Tibial artery (tissue), 4 donors: ENCODE measurements around the gene GFI1B.

Experiments used
- DNase-seq, 2 donors: peaks; one replicate each; pipeline ENCODE4 v3.0.0-alpha.2; 2019
- H3K27ac ChIP-seq, 2 donors: fragments of 200-600 bp; sonication (generic) in 1 of 2; 1 replicate in 1 of 2; 2 replicates in 1 of 2; pipeline ENCODE4 v1.5.1; 2018 to 2019; ENCODE audit warnings: mild to moderate bottlenecking in 1 of 2
- H3K27me3 ChIP-seq, 2 donors: fragments of 200-600 bp; sonication (generic) in 1 of 2; one replicate each; pipeline versions ENCODE4 v1.5.1 to v1.6.0; 2016 to 2019
- H3K36me3 ChIP-seq, 3 donors: fragments of 200-600 bp; sonication (generic) in 2 of 3; one replicate each; pipeline ENCODE4 v1.5.1; 2016 to 2019; ENCODE audit warnings: mild to moderate bottlenecking in 2 of 3
- H3K4me1 ChIP-seq, 4 donors: fragments of 200-600 bp; sonication (generic) in 2 of 4; 1 replicate in 3 of 4; 2 replicates in 1 of 4; pipeline ENCODE4 v1.5.1; 2016 to 2019
- H3K4me3 ChIP-seq, 2 donors: fragments of 200-600 bp; sonication (generic) in 1 of 2; 1 replicate in 1 of 2; 2 replicates in 1 of 2; pipeline ENCODE4 v1.5.1; 2018 to 2019; ENCODE audit warnings: mild to moderate bottlenecking in 2 of 2
- H3K9me3 ChIP-seq, 3 donors: fragments of 200-600 bp; sonication (generic) in 1 of 3; one replicate each; pipeline ENCODE4 v1.5.1; 2016 to 2019
- CTCF ChIP-seq, 2 experiments: fragments of 200-600 bp in 1 of 2; fragments of 450-650 bp in 1 of 2; IDR thresholded peaks; one replicate each; pipeline ENCODE4 v1.5.1; 2017 to 2019; ENCODE audit warnings: antibody characterized with exemption in 2 of 2, mild to moderate bottlenecking in 1 of 2, moderate library complexity in 1 of 2
- intact Hi-C: fragments of 100-400 bp; cut with DNase I; formaldehyde crosslinking; loops from one replicate; pipeline ENCODE4 v1.15.0; 2023; ENCODE audit warnings: low total_unique reads

Gene GFI1B

GRCh38 chr9:132978451-132979131 lies at the start of gene GFI1B:
Gene GFI1B (plus strand): TSS chr9:132978694. CDS start chr9:132986679, 7,985 bp downstream.
- Histone ChIP-seq H3K36me3 (no peaks in the 10 kb centered on the region), H3K4me3 (no peak within 1 kb of the TSS), H3K27me3 (peaks cover 0 to 69% of the 10 kb centered on the region in 2 donors), H3K4me1 (no peaks in the 10 kb centered on the region), H3K9me3 (no peaks in the 10 kb centered on the region), H3K27ac (no peak within 1 kb of the TSS)
- TF ChIP-seq CTCF (IDR thresholded peaks at IDR 0.05), result no peak
- DNase-seq, result no peak
- intact Hi-C loops, result no loop called here

GRCh38 chr9:132931178-132931735 lies 47.2 kb upstream of the GFI1B start:
- Histone ChIP-seq H3K4me3 (no peak overlapping the region), H3K36me3 (peaks cover 26 to 69% (median 53%) of the 10 kb centered on the region in 3 donors)
- intact Hi-C loops, result no loop called here

GRCh38 chr9:132935026-132935425 lies 43.5 kb upstream of the GFI1B start:
- peaks cover 0 to 34% (median 18%) of the 10 kb centered on the region in 3 donors for H3K36me3 ChIP-seq
- H3K4me3 ChIP-seq, result no peak overlapping the region
- no peak for TF ChIP-seq CTCF (IDR thresholded peaks at IDR 0.05)
- H3K27me3 ChIP-seq, result no peaks in the 10 kb centered on the region
- no peaks in the 10 kb centered on the region for H3K4me1 ChIP-seq
- DNase-seq, result no peak
- intact Hi-C loops, result no loop called here
- H3K27ac ChIP-seq, result no peak overlapping the region
- H3K9me3 ChIP-seq, result no peaks in the 10 kb centered on the region

More at GRCh38 chr9:132931178-132931735, 47.2 kb upstream of the GFI1B start:
- H3K27me3 ChIP-seq, result no peaks in the 10 kb centered on the region
- H3K4me1 ChIP-seq, result no peaks in the 10 kb centered on the region
- H3K9me3 ChIP-seq, result no peaks in the 10 kb centered on the region
- TF ChIP-seq CTCF (IDR thresholded peaks at IDR 0.05), result no peak
- H3K27ac ChIP-seq, result no peak overlapping the region
- DNase-seq, result no peak

- no peaks in the 10 kb centered on the region for H3K27me3 ChIP-seq
- no peak overlapping the region for H3K4me3 ChIP-seq
- TF ChIP-seq CTCF (IDR thresholded peaks at IDR 0.05), result no peak
- intact Hi-C loops, result no loop called here
- H3K4me1 ChIP-seq, result peaks cover 0 to 3% (median 0%) of the 10 kb centered on the region in 4 donors
- H3K27ac ChIP-seq, result no peak overlapping the region
- no peaks in the 10 kb centered on the region for H3K9me3 ChIP-seq
- DNase-seq, result no peak
- peaks cover 0 to 22% (median 11%) of the 10 kb centered on the region in 3 donors for H3K36me3 ChIP-seq
These were observed 41.0 kb upstream of the GFI1B start for GRCh38 chr9:132937463-132937901.

- no peak for DNase-seq
- peaks cover 0 to 9% (median 9%) of the 10 kb centered on the region in 3 donors for H3K36me3 ChIP-seq
- H3K27me3 ChIP-seq, result no peaks in the 10 kb centered on the region
- no peaks in the 10 kb centered on the region for H3K9me3 ChIP-seq
- no peak overlapping the region for H3K4me3 ChIP-seq
- no peak overlapping the region for H3K27ac ChIP-seq
- no peak for TF ChIP-seq CTCF (IDR thresholded peaks at IDR 0.05)
- intact Hi-C loops, result no loop called here
- peaks cover 0 to 16% (median 15%) of the 10 kb centered on the region in 4 donors for H3K4me1 ChIP-seq
These were observed 39.3 kb upstream of the GFI1B start for GRCh38 chr9:132939169-132939568.
